Measurements from ENCODE around the gene SVIL. TPM values are rescaled to one million over a fixed set of nuclear protein-coding genes. Genes with fewer than 3 reads are reported as not detected.
A peak's percentile ranks its signal among the peaks of the same experiment; 100 is the strongest.
"Not testable (repeated sequence)": the region's sequence is repeated elsewhere in the genome, so short reads cannot be mapped to it uniquely, and the experiment has no call there.

SVIL gene
- total RNA-seq, 1 experiment from 2014 or later, result 10.8 TPM

DNA sequence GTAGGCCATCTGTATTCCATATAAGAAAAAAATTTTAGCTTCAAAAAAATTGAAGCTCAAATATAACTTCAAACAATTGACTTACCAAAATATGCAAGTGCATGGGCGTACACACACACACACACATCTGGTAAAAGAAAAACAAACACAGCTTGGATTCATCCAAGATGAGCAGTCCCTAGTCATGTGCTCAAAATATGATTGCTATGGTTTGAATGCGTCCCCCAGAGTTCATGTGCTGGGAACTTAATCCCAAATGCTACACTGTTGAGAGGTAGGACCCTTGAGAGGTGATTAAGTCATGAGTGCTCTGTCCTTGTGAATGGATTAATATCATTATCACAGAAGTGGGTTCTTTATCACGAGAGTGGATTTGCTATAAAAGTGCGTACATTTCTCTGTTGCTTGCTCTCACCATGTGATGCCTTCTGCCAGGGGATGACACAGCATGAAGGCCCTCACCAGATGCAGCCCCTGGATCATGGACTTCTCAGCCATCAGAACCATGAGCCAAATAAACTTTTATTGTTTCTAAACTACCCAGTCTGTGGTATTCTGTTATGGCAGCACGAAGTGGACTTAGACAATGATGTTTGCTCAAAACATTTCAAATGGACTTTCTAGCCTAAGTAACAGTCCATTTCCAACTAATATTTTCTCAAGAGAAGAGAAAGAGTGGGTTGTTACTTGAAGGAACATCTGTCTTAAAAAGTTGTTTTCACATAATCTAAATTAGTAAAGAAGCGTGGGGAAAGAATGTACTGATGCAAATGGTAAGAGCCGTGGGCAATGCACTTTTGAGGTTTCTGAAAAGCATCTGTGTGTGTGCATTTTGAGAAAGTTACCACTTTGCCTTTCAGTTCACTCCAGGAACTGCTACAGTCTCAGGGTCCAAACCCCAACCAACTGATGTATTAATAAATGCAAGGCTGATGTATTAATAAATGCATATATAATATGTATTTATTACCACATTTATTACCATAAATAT, 15.1 kb upstream of the SVIL start:
- DNase-seq (ENCODE audit: extremely low read depth, low read depth), result no peak

- DNase-seq (ENCODE audit: extremely low read depth, low read depth), result no peak
Measured at GRCh38 chr10:29648983-29649268, 14.2 kb upstream of the SVIL start.

DNA sequence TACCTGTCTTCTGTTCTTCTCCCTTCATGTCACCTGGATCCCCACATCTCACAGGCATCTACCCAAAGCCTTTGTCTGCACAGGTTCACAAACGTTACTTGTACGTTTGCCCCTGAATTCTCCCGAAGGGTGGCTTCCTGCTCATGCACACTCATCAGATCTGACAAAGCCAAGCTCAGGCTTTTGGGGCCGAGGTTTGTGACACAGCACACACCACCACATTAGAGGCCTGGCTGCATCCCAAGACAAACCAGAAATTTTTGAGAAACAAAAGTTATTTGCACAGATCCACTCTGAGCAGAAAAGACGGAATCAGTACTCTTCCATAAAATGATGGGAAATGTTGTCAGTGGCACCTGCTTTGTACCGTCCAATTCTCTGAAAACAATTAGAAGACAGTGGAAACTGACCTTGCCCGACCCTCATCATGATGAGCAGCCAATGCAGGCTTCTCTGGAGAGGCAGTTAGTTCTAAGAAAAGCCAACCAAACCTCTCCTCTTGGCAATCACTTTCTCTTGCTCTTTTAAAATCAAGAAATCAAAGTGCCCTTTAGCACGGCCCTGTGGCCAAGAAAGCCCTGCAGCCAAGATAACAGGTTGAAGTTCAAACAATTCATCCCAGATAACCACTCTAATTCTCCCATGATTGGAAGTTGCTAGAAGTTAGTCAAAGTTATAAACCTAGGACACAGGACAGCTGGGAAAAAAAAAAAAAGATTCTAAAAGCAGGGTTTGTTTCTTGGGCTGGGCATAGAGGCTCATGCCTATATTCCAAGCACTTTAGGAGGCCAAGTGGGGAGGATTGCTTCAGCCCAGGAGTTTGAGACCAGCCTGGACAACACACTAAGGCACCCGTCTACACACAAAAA, 13.6 kb upstream of the SVIL start:
- no peak for DNase-seq (ENCODE audit: extremely low read depth, low read depth)

DNA sequence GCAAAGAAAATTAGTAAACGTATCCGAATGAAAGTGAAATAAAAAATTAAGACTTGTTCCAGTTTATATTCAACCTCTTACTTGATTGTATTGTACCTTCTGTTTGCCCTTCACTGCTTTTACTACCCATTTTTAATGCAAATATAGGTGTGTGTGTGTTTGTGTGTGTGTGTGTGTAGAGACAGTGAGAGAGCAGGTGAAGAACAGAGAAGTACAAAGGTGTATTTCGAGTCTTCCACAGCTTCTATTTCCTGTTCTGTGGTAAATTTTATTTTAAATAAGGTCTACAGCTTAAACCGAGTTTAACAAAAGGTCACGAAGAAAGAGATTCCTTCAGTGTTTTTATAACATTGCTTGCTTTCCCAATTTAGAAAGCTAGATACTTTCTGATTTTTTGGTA, 12.7 kb upstream of the SVIL start:
- DNase-seq (ENCODE audit: extremely low read depth, low read depth), result no peak

GRCh38 chr10:29646960-29647461, 12.2 kb upstream of the SVIL start:
- DNase-seq (ENCODE audit: extremely low read depth, low read depth), result no peak

- no peak for DNase-seq (ENCODE audit: extremely low read depth, low read depth)
Measured at GRCh38 chr10:29646238-29646902, 11.6 kb upstream of the SVIL start.

GRCh38 chr10:29643771-29644501, 9.2 kb upstream of the SVIL start:
- DNase-seq (ENCODE audit: extremely low read depth, low read depth), result no peak

- DNase-seq (ENCODE audit: extremely low read depth, low read depth), result no peak
Measured at GRCh38 chr10:29642990-29643389, 8.2 kb upstream of the SVIL start.

DNA sequence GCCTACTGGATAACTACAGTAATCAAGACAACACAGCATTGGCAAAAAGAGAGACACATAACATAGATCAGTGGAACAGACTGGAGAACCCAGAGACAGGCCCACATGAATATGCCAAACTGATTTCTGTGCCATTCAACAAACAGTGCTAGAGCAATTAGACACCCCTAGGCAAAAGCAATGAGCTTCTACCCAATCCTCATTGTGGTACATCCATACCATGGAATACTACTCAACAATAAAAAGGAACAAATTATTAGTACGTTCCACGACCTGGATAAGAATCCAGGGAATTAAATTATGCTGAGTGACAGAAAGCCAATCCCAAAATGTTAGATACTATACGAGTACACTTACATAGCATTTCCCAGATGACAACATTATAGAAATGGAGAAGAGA, 2.8 kb upstream of the SVIL start:
- no peak for DNase-seq (ENCODE audit: extremely low read depth, low read depth)

GRCh38 chr10:29636178-29636577, 1.4 kb upstream of the SVIL start:
- DNase-seq (ENCODE audit: extremely low read depth, low read depth), result peak; percentile 58

GRCh38 chr10:29635711-29636144, 957 bp upstream of the SVIL start:
- DNase-seq (ENCODE audit: extremely low read depth, low read depth), result no peak

- DNase-seq (ENCODE audit: extremely low read depth, low read depth), result no peak
Measured at GRCh38 chr10:29634105-29634504, 666 bp downstream of the SVIL start.

GRCh38 chr10:29631049-29631339, 3.8 kb downstream of the SVIL start:
- no peak for DNase-seq (ENCODE audit: extremely low read depth, low read depth)

- DNase-seq (ENCODE audit: extremely low read depth, low read depth), result no peak
Measured at GRCh38 chr10:29630205-29631048, 4.3 kb downstream of the SVIL start.

GRCh38 chr10:29628912-29629526, 5.8 kb downstream of the SVIL start:
- DNase-seq (ENCODE audit: extremely low read depth, low read depth), result no peak

DNA sequence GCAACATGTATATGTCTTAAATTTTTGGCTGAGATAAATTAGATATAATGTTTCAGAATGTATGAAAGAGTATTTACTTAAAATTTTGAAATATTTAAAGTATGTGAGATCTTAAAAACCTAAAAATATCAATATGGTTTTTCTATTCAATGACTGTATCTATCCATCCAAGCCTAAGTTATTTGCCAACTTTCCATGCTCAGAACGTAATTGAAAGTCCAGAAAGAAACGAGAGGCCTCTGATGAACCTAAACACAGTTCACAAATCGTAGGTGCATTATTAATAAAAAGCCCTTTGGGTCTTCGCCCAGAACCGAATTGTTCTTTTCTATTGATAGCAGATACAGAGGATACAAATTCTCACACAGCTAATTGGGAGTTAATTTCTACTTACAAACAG, 6.5 kb downstream of the SVIL start:
- no peak for DNase-seq (ENCODE audit: extremely low read depth, low read depth)

- DNase-seq (ENCODE audit: extremely low read depth, low read depth), result no peak
Measured at GRCh38 chr10:29627201-29628132, 7.3 kb downstream of the SVIL start.

DNA sequence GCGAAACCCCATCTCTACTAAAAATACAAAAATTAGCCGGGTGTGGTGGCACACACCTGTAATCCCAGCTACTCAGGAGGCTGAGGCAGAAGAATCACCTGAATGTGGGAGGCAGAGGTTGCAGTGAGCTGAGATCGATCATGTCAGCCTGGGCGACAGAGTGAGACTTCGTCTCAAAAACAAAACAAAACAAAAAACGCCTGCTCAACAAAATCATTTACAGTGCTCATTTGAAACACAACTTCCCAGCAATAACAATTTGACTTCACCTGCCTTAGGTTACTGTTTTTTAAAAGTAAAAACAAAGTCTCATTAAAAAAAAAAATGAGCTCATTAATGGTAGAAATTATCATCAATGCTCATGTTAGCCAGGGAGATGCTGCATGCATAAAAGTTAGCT, 10.4 kb downstream of the SVIL start:
- DNase-seq (ENCODE audit: extremely low read depth, low read depth), result not testable (repeated sequence)

Data from NCI-H460 (cell line).